ENCODE data around the gene IFNGR2.
"Not testable (repeated sequence)": the region's sequence is repeated elsewhere in the genome, so short reads cannot be mapped to it uniquely, and the experiment has no call there.

The IFNGR2 gene

DNA sequence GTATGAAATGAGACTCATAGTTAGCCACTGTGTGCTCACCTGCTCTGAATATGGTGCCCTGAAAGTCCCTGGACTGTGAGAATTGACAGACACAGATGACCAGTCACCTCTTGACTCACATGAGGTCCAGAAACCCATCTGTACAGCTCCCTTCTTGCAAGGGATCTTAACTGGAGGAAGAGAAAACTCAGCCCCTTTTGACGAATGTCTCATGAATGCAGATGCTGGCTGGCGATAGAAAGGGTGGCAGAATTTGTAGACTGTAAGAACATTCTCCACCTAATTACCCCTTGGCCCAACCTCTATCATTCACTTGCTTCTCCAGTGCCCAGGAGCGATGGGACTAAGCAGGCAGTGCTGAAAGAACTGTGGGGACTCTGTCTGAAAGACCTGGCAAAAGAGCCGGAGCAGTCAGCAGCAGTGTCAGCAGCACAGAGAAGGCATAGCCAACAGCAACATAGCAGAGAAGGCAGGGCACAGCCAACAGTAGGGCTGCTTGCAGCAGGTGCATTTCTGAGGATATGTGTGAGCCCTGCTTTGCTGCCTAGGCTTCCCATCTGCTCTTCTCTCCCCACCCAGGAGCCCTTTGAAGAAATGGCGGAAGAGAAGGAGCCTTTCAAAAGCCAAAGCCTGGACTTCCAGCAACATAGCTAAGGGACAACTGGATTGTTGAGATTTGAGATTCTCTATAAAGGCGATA lies 25.8 kb upstream of the IFNGR2 start:
- DNase-seq: no peak

DNA sequence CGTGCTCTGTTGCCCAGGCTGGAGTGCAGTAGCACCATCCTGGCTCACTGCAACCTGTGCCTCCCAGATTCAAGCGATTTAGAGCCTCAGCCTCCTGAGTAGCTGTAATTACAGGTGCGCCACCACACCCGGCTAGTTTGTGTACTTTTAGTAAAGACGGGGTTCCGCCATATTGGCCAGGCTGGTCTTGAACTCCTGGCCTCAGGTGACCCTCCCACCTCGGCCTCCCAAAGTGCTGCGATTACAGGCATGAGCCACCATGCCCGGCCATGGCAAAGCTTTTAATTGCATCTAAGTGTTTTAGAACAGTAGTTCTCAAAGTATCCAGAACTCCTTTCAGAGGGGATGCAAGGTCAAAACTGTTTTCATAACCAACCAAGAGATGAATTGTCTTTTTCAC lies 25.1 kb upstream of the IFNGR2 start:
- DNase-seq: no peak

DNA sequence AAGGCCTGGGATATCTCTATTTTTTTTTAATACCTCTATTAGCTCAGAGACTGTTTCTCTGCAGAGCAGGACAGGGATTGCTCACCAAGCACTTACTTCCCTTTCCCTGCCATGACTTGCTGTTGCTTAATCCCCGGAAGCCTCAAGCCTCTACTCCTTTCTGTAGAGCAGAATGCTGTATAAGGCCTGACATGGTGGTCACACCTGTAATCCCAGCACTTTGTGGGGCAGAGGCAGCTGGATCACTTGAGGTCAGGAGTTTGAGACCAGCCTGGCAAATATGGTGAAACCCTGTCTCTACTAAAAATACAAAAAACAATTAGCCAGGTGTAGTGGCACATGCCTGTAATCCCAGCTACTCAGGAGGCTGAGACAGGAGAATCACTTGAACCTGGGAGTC lies 23.3 kb upstream of the IFNGR2 start:
- not testable (repeated sequence) for DNase-seq

DNA sequence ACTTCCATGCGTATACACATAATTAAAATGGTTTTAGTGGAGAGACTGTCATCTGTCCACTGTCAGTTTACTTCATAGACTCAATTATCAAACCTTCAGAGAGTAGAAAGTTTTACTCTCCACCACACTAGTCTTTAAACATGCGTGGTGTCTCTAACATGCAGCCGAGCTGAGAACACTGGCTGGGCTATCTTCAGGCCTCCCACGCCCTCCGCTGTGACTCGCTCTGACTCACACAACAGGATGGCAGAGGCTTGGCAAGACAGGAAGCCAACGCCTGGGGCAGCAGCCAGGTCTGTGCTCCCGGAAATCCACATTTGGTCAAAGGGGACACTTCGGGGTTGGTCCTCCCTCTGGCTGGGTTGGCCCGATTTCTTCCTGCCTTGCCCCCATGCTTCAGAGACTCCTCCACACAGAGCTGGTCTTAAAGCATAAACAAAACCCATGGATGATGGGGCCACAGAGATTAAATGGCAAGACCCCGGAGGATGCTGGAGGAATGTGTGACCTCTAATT lies 22.7 kb upstream of the IFNGR2 start:
- DNase-seq: peak; percentile 69

DNA sequence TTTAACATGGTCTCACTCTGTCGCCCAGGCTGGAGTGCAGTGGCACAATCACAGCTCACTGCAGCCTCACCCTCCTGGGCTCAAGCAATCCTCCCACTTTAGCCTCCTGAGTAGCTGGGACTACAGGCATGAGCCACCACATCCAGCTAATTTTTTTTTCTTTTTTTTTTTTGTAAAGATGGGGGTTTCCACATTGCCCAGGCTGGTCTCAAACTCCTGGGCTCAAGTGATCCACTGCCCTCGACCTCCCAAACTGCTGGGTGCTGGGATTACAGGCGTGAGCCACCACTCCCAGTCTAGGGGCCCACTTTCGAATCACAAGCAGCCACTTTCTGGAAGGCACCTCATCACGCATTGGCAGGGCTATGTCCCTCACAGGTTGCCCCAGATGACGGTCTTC lies 21.8 kb upstream of the IFNGR2 start:
- not testable (repeated sequence) for DNase-seq

DNA sequence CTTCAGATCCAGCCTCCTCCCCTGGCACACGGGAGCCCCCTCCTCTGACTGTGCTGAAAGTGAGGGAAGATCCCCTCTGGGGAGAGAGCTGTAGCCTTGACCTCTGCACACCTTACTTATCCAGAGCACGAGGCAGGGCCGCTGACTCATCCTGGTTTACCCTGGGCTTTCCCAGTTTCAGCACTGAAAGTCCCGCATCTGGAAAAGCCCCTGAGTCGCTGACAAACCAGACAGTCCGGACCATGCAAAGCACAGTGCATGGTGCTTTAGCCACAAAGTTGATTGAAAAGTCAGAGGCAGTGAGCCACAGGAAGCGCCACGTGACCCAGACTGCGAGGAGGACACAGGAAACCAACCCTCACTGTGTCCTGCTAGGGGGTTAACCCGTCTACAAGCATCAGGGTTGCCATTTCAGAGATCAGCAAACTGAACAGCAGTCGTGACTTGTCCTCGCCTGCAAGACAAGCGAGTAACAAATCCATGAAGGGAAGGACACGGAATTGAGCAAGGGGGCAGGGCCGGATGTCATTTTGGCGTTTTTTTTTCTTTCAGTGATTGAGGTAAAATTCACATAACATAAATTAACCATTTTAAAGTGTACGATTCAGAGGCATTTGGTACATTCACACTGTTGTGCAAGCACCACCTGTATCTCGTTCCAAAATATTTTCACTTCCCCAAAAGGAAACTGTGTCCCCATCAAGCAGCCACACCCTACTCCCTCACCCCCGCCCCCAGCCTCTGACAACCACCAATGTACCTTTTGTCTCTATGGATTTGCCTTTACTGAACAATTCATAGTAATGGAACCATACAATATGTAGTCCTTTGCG lies 19.9 kb upstream of the IFNGR2 start:
- DNase-seq: no peak

DNA sequence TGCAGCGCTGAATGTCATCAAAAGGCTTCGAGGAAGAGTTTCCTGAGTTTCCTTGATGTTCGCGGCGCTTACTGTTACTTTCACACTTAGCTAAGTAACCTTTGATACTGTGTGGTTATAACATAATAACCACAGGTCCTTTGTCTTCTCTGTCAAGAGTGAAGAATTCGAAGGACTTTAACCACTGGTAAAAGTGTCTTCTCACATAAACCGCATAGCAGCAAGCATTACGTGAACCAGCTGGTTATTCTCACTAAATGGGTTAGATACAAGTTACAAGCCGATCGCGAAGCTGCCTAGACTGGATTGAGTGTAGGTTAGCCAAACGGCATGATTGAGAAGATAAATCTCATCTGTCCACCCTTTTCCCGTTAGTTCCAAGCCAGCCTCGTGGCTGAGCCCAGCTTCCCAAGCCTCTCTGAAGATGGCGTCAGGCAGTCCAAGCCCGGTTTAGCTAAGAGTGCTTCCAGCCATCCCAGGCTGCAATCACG lies 18.3 kb upstream of the IFNGR2 start:
- no peak for DNase-seq

DNA sequence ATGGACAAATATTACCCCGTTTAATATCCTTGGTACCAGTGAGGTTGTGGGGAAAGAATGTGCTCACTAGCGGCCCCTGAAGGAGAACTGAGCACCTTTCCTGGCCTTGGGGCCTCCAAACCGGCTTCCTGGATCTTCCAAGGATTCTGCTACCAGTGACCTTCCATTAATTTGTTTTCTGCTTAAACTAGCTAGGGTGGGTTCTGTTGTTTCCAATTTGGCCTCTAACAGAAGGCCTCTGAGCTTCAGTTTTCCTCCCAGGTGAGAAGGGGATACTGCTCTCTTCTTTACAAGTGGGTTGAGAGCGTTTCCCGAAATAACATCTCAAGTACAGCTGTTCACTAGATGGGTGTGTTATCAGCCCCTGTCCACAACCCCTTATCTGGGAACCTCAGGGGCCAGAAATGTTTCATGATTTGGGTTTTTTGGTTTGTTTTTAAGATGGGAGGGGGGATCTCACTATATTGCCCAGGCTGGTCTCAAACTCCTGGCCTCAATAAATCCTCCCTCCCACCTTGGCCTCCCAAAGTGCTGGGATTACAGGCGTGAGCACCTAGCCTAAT lies 16.9 kb upstream of the IFNGR2 start:
- DNase-seq: no peak

DNA sequence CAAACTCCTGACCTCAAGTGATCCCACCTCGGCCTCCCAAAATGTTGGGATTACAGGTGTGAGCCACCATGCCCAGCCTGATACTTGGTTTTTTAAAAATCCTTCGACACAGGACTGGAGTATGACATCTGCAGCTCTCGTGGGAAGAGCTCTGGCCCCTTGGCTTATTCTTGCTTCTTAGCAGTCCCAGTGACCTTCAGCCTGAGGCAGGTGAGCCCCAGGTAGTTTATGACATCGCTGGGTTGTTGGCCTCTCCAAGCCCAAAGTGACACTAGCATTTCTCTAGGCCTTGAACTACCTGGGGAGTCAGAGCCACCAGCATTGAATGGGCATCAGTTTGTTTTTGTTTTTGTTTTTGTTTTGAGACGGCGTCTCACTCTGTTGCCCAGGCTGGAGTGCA lies 15.9 kb upstream of the IFNGR2 start:
- DNase-seq: no peak

DNA sequence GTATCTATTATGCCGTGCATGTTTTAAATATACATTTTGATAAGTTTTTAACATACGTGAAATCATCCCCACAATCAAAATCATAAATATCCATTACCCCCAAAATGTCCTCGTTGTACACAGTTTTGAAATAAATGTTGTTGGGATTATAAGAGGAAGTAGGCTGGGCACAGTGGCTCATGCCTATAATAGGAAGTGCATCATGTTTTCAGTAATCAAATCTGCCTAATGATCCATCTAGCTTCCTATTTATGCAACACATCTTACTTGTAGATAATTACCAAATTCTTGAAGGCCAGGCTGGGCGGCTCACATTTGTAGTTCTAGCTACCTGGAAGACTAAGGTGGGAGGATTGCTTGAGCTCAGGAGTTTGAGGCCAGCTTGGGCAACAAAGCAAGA lies 15.0 kb upstream of the IFNGR2 start:
- DNase-seq: no peak

DNA sequence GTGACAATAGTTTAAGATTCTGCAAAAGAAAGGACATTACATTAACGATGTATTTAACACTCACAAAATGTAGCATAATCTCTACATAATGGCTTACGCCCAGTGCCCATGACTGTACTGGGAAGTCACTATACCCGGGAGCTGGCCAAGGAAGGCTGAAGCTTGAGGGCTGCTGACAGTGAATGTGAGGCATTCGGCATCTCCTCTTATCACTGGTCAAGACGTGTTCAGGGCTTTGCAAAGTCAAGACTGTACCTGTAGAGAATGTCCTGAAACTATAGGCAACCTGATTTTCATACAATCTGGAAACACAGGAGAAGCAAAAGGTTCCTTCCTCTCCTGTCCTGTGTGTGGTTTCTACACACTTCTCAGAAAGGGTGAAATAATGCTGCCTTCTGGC lies 12.7 kb upstream of the IFNGR2 start:
- DNase-seq: no peak

DNA sequence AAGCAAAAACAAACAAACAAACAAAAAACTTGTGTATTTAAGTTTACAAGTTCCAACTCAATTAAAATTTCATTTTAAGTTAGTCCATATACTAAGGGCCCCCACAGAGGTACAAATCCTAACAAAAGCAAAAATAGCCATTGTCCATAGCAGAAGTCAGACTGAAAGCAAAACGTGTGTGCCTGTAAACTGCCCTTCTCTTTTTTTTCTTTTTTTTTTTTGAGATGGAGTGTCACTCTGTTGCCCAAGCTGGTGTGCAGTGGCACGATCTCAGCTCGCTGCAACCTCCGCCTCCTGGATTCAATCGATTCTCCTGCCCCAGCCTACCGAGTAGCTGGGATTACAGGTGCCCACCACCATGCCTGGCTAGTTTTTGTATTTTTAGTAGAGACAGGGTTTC lies 11.6 kb upstream of the IFNGR2 start:
- DNase-seq: no peak

DNA sequence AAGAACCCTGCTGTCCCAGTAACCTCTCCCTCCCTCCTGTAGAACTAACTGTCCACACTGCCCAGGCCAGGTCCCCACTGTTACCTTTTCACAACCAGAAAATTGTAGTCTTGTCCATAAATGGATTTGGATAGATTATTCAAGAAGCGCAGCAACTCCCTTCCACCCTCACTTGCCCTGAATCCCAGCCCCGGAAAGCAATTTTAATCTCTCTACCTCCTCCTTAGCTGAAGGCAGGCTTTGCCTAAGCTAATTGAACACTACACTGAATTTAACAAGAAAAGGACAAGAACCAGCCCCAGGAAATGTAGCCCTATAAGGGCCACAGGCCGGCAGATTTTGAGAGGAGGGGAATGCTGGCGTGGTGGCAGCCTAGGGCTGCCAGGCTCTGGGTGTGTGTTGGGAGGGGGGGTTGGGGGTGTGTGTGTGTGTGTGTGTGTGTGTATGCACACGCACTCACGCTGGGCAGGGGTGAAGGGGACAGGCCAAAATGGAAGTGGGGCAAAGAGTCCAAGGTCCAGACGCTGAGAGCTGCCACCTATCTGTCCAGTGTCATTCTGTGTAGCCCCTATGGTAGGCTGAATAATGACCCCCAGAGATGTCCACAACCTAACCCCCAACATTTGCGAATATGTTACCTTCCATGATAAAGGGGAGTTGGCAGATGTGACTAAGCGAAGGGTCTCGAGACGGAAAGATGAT lies 10.8 kb upstream of the IFNGR2 start:
- no peak for DNase-seq

DNA sequence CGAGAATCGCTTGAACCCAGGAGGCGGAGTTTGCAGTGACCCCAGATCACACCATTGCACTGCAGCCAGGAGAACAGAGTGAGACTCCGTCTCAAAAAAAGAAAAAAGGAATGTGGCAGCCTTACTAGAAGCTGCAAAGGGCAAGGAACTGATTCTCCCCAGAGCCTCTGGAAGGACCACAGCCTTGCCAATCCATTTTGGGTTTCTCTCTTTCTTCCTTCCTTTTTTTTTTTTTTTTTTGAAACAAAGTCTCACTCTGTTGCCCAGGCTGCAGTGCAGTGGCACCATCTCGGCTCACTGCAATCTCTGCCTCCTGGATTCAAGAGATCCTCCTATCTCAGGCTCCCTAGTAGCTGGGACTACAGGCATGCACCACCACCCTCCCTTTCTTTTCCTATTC lies 9.9 kb upstream of the IFNGR2 start:
- DNase-seq: no peak

DNA sequence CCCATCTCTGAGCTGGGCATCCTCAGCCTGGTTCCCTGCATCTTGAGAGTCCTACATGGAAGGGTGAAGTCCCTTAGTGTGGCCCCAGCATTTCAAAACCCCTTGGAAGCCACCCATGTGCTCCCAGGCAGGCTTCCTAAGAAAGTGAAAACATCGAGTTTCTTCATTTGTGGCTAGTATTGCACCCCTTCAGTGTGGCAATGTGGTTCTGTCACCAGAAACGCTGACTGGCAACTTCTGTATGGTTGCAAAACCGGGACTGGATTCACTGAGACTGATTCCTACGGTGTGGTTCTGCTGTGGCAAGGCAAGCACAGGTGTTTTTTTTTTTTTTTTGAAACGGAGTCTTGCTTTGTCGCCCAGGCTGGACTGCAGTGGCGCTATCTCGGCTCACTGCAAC lies 9.0 kb upstream of the IFNGR2 start:
- DNase-seq: no peak

DNA sequence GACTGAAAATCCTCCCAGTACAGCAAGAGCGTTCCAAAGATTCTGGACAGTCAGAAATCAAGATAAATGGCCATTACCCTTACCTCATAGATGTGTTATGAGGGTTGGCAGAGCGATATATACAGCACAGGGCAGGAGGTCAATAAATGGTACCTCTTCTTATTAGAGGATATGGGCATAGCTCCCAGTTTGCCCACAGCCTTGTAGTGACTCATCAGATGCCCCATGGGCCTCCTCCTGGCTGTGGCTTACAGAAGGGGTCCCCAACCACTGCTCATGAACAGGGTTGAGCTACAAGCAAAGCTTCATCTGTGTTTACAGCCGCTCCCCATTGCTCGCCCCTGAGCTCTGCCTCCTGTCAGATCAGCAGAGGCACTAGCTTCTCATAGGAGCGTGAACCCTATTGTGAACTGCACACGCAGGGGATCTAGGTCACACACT lies 7.3 kb upstream of the IFNGR2 start:
- DNase-seq: no peak

DNA sequence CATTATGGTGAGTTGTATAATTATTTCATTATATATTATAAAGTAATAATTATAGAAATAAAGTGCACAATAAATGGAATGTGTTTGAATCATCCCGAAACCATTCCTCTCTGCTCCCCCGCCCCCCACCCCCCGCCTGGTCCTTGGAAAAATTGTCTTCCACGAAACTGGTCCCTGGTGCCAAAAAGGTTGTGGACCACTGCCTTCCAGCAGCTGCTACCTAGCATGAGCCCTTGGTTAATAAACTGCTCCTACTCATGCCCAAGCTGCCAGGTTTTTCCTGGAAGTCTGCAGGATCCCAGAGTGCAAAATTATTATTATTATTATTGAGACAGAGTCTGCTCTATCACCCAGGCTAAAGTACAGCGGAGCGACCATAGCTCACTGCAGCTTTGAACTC lies 6.8 kb upstream of the IFNGR2 start:
- DNase-seq: no peak

DNA sequence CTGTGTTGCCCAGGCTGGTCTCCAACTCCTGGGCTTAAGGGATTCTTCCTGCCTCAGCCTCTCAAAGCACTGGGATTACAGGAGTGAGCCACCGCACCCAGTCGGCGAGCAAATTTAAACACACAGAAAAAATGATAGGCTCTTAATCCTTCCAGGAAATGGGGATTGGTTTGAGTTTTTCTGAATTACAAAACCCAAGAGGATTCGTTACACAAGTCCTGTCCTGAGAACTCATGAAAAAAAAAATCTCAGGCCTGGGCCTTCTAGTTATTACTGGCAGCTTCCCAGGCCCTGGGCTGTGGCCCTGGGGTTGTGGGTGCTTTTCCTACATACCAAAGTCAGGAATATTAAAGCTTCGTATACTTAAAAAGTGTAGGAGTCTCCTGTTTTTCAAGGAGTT lies 6.3 kb upstream of the IFNGR2 start:
- DNase-seq: no peak

DNA sequence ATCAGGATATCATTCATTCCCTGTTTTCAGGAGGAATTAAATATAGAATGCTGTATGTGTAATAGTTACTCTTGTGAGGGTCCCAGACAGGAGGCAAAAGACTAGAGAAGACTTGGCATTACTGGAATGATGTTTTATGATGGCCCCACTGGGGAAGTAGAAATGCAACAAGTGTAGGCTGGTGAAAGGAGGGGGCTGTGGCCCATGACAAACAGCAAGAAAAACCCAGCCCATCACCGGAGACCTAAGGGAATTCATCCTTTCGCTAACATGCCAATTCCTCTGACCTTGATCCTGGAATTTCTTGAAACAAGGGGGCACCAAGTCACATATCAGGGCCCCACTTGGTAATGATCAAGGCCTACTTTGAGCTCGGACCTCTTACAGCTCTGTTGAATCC lies 5.5 kb upstream of the IFNGR2 start:
- no peak for DNase-seq

DNA sequence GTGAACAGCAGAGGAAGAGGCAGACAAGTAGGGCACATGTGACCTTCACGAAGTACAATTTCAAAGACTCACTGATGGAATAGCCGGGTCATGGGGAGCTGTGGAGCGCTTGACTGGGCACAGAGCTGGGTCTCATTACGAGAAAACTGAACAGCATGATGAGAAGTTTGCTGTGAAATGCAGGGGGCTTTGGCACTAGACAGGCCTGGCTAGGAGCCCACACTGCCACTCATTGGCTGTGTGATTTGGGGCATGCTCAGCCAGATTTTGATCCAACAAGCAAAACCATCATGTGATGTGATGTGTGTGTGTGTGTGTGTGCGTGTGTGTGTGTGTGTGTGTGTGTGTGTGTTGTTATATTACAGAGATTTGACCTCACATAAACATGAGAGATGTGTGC lies 4.9 kb upstream of the IFNGR2 start:
- no peak for DNase-seq

DNA sequence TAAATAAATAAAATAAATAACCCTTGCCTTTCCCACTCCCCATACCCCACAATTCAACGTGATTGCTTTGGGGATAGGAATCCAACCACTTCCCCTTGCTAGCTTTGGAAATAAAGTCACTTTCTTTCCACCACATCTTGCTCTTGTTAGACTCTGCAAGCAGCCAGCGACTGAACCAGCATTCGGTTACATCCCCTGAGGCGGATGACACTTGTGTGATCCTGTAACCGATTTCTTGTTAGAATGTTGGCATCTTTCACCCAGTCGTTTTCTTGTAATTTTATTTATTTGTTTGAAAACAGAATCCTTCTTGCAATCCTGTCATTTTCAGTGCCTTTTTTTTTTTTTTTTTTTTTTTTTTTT lies 1.6 kb upstream of the IFNGR2 start:
- DNase-seq: no peak

DNA sequence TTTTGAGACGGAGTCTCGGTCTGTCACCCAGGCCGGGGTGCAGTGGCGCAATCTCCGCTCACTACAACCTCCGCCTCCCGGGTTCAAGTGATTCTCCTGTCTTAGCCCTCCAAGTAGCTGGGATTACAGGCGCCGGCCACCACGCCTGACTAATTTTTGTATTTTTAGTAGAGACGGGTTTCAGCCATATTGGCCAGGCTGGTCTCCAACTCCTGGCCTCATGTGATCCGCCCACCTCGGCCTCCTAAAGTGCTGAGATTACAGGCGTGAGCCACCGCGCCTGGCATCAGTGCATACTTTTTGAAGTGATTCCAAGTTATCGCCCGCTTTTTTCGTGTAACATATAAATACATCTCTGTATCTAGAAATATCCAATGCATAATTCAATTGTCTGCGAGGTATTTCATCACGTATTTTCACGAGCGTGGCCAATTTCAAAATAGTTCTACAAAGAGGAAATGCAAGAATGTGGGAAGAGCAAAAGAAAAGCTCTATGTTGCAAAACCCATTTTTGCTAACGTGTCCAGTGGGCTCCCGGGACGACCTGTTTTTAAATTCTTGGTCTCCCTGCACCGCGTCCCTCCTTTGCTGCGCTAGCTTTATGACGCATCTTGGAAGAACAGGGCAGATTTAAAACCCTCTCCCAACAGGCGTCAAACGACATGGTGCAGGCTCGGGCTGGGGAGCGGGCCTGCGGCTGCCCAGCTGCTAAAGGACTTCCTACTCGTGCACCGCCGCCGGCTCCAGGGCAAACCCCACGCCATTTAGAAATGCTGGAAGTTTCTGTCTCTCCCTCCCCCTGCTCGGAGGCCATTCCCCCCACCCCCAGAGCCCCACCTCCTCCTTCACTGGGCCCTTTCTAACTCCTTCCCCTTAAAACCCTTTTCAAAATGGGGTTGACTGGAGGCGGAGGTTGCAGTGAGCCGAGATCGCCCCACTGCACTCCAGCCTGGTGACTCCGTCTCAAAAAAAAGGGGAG lies 923 bp upstream of the IFNGR2 start:
- DNase-seq: no peak
